CD14-positive monocyte (primary cell): ENCODE results near the gene FOXK2. TPM values are rescaled to one million over a fixed set of nuclear protein-coding genes. Genes with fewer than 3 reads are reported as not detected.

Source experiments
- DNase-seq, 3 donors: peaks; one replicate each; pipeline ENCODE4 v3.0.0-alpha.2; 2011 to 2022
- H2AFZ ChIP-seq: 2 replicates; pipeline ENCODE4 v1.6.0; 2012; ENCODE audit warnings: mild to moderate bottlenecking, low read depth, low read length, inconsistent platforms; ENCODE audit not compliant: insufficient read depth, poor library complexity, severe bottlenecking
- H3K27ac ChIP-seq, 2 donors: 1 replicate in 1 of 2; 2 replicates in 1 of 2; pipeline ENCODE4 v1.5.1; 2012 to 2013; ENCODE audit warnings: low read length in 2 of 2, control low read depth in 1 of 2, inconsistent platforms in 1 of 2, low read depth in 1 of 2, mild to moderate bottlenecking in 1 of 2
- H3K27me3 ChIP-seq, 2 donors: one replicate each; pipeline versions ENCODE4 v1.6.0 to v1.6.1; 2011 to 2013; ENCODE audit warnings: low read length in 2 of 2; ENCODE audit not compliant: control insufficient read depth in 2 of 2, insufficient read depth in 2 of 2
- H3K36me3 ChIP-seq, 2 donors: replicated peaks in 1 of 2; 1 replicate in 1 of 2; 2 replicates in 1 of 2; pipeline versions ENCODE4 v1.5.1 to v1.6.1; 2012 to 2013; ENCODE audit warnings: low read length in 2 of 2, control low read depth in 1 of 2, inconsistent platforms in 1 of 2, mild to moderate bottlenecking in 1 of 2; ENCODE audit not compliant: insufficient read depth in 2 of 2, control insufficient read depth in 1 of 2
- H3K4me1 ChIP-seq, 2 donors: 1 replicate in 1 of 2; 2 replicates in 1 of 2; pipeline versions ENCODE4 v1.5.1 to v1.6.1; 2012 to 2013; ENCODE audit warnings: low read length in 2 of 2, control low read depth in 1 of 2, inconsistent platforms in 1 of 2, mild to moderate bottlenecking in 1 of 2, moderate library complexity in 1 of 2; ENCODE audit not compliant: insufficient read depth in 2 of 2, control insufficient read depth in 1 of 2
- H3K4me2 ChIP-seq: replicated peaks from 2 replicates; pipeline ENCODE3; 2012; ENCODE audit warnings: low read length, moderate library complexity, mild to moderate bottlenecking; ENCODE audit not compliant: poor library complexity, severe bottlenecking; ENCODE audit errors: extremely low read depth
- H3K4me3 ChIP-seq, 3 experiments: fragments of 200-600 bp in 1 of 3; sonication (generic) in 1 of 3; replicated peaks in 1 of 3; 1 replicate in 2 of 3; 2 replicates in 1 of 3; pipeline ENCODE4 v1.5.1; 2011 to 2013; ENCODE audit warnings: low read length in 3 of 3, mild to moderate bottlenecking in 3 of 3, control low read depth in 2 of 3, low read depth in 2 of 3, inconsistent platforms in 1 of 3, moderate library complexity in 1 of 3
- H3K79me2 ChIP-seq: 2 replicates; pipeline ENCODE4 v1.6.0; 2012; ENCODE audit warnings: mild to moderate bottlenecking, control low read depth, inconsistent platforms, low read length, moderate library complexity; ENCODE audit not compliant: insufficient read depth
- H3K9ac ChIP-seq: 2 replicates; pipeline ENCODE4 v1.6.0; 2017; ENCODE audit warnings: low read length, mild to moderate bottlenecking; ENCODE audit not compliant: insufficient read depth, poor library complexity, severe bottlenecking
- H3K9me3 ChIP-seq, 2 donors: replicated peaks in 1 of 2; 1 replicate in 1 of 2; 2 replicates in 1 of 2; pipeline versions ENCODE4 v1.5.1 to v1.6.1; 2012 to 2013; ENCODE audit warnings: low read length in 2 of 2, control low read depth in 1 of 2; ENCODE audit not compliant: control insufficient read depth in 1 of 2, insufficient read depth in 1 of 2
- H4K20me1 ChIP-seq: 2 replicates; pipeline ENCODE4 v1.6.0; 2012; ENCODE audit warnings: mild to moderate bottlenecking, low read length, control low read depth, moderate library complexity; ENCODE audit not compliant: insufficient read depth
- H3K27ac Mint-ChIP-seq, 7 donors: one replicate each; pipeline ENCODE4 v1.8.0; 2020; ENCODE audit warnings: mild to moderate bottlenecking in 7 of 7, mixed read lengths in 7 of 7, moderate library complexity in 6 of 7, inconsistent platforms in 2 of 7
- H3K27me3 Mint-ChIP-seq, 3 donors: one replicate each; pipeline ENCODE4 v1.8.0; 2021 to 2022; ENCODE audit warnings: low read depth in 3 of 3, mild to moderate bottlenecking in 3 of 3, mixed read lengths in 3 of 3, moderate library complexity in 3 of 3, inconsistent platforms in 1 of 3
- H3K36me3 Mint-ChIP-seq, 2 donors: one replicate each; pipeline ENCODE4 v1.8.0; 2020; ENCODE audit warnings: mixed read lengths in 2 of 2, inconsistent platforms in 1 of 2, mild to moderate bottlenecking in 1 of 2
- H3K4me1 Mint-ChIP-seq: one replicate; pipeline ENCODE4 v1.8.0; 2020; ENCODE audit warnings: mild to moderate bottlenecking, mixed read lengths
- H3K4me3 Mint-ChIP-seq, 2 donors: one replicate each; pipeline ENCODE4 v1.8.0; 2020; ENCODE audit warnings: mild to moderate bottlenecking in 2 of 2, mixed read lengths in 2 of 2, moderate library complexity in 1 of 2
- H3K9me3 Mint-ChIP-seq, 7 donors: one replicate each; pipeline ENCODE4 v1.8.0; 2020 to 2022; ENCODE audit warnings: mixed read lengths in 7 of 7, mild to moderate bottlenecking in 6 of 7, moderate library complexity in 6 of 7, inconsistent platforms in 2 of 7
- WGBS: methylation state at CpG from one replicate; pipeline ENCODE4 v1.1.5; 2013; ENCODE audit warnings: missing lambda C conversion rate; ENCODE audit not compliant: insufficient coverage; 5-methylcytosine and 5-hydroxymethylcytosine counted together
- intact Hi-C, 2 donors: fragments of 100-400 bp; cut with micrococcal nuclease; formaldehyde crosslinking; loops; one replicate each; pipeline versions ENCODE4 v1.15.0 to v1.15.1; 2023
- polyA plus RNA-seq, 3 donors: library from polyadenylated mRNA; depleted of rRNA in 1 of 3; unstranded in 2 of 3; stranded (reverse) in 1 of 3; fragments of 300-500 nt in 2 of 3; fragments of >200 nt in 1 of 3; fragmentation: Illumina TruSeq in 2 of 3; gene quantifications; 1 replicate in 2 of 3; 2 replicates in 1 of 3; pipeline ENCODE4 v1.2.3, GENCODE V29; 2012 to 2021
- TF ChIP-seq, protein P1 (sequence below): fragments of 200-600 bp; IDR thresholded peaks from one replicate; pipeline ENCODE4 v1.8.0; 2022; ENCODE audit warnings: antibody characterized with exemption, mild to moderate bottlenecking

The FOXK2 gene
- polyA plus RNA-seq, 3 donors, result 3.5 to 18.4 (median 4.7) TPM

DNA sequence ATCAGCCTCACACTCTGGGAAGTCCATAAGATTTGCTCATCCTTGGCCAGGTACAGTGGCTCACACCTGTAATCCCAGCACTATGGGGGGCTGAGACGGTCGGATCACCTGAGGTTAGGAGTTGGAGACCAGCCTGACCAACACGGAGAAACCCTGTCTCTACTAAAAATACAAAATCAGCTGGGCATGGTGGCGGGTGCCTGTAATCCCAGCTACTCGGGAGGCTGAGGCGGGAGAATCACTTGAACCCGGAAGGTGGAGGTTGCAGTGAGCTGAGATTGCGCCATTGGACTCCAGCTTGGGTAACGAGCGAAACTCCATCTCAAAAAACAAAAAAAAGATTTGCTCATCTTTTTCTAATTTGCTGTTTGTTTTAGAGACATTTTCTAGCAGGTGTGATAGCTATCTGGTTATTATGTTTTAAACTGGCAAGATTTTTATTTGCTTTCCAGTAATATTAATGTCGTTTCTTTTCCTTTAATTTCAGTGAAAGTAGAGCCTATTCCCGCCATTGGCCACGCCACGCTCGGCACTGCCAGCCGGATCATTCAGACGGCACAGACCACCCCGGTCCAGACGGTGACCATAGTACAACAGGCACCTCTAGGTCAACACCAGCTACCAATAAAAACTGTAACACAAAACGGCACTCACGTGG lies 67.2 kb downstream of the FOXK2 start:
- Histone ChIP-seq H3K9ac (peak overlapping the region; percentile 1), H3K79me2 (no peaks in the 10 kb centered on the region), H2AFZ (no peak overlapping the region), H3K4me3 (no peak overlapping the region), H3K36me3 (peaks cover 24 to 59% of the 10 kb centered on the region in 2 donors), H3K4me1 (peaks cover 22 to 23% of the 10 kb centered on the region in 2 donors), H3K27ac (peak overlapping the region; percentile 33 to 61), H3K9me3 (no peaks in the 10 kb centered on the region), H3K4me2 (peak overlapping the region; percentile 35), H3K27me3 (no peaks in the 10 kb centered on the region), H4K20me1 (no peaks in the 10 kb centered on the region)
- TF ChIP-seq, protein P1, sequence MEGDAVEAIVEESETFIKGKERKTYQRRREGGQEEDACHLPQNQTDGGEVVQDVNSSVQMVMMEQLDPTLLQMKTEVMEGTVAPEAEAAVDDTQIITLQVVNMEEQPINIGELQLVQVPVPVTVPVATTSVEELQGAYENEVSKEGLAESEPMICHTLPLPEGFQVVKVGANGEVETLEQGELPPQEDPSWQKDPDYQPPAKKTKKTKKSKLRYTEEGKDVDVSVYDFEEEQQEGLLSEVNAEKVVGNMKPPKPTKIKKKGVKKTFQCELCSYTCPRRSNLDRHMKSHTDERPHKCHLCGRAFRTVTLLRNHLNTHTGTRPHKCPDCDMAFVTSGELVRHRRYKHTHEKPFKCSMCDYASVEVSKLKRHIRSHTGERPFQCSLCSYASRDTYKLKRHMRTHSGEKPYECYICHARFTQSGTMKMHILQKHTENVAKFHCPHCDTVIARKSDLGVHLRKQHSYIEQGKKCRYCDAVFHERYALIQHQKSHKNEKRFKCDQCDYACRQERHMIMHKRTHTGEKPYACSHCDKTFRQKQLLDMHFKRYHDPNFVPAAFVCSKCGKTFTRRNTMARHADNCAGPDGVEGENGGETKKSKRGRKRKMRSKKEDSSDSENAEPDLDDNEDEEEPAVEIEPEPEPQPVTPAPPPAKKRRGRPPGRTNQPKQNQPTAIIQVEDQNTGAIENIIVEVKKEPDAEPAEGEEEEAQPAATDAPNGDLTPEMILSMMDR, result no peak
- H3K4me3 Mint-ChIP-seq, result peak overlapping the region; percentile 27 to 28
- intact Hi-C loops, result no loop called here
- H3K9me3 Mint-ChIP-seq, result no peaks in the 10 kb centered on the region
- H3K27ac Mint-ChIP-seq, result peak overlapping the region; percentile 73 to 90 (median 84)
- H3K27me3 Mint-ChIP-seq, result peaks cover 0 to 2% (median 1%) of the 10 kb centered on the region in 3 donors
- 86% methylated on average over 11 of the region's 21 CpGs for WGBS
- H3K4me1 Mint-ChIP-seq, result peaks cover 26% of the 10 kb centered on the region
- no peak for DNase-seq
- H3K36me3 Mint-ChIP-seq, result peaks cover 59 to 70% of the 10 kb centered on the region in 2 donors

DNA sequence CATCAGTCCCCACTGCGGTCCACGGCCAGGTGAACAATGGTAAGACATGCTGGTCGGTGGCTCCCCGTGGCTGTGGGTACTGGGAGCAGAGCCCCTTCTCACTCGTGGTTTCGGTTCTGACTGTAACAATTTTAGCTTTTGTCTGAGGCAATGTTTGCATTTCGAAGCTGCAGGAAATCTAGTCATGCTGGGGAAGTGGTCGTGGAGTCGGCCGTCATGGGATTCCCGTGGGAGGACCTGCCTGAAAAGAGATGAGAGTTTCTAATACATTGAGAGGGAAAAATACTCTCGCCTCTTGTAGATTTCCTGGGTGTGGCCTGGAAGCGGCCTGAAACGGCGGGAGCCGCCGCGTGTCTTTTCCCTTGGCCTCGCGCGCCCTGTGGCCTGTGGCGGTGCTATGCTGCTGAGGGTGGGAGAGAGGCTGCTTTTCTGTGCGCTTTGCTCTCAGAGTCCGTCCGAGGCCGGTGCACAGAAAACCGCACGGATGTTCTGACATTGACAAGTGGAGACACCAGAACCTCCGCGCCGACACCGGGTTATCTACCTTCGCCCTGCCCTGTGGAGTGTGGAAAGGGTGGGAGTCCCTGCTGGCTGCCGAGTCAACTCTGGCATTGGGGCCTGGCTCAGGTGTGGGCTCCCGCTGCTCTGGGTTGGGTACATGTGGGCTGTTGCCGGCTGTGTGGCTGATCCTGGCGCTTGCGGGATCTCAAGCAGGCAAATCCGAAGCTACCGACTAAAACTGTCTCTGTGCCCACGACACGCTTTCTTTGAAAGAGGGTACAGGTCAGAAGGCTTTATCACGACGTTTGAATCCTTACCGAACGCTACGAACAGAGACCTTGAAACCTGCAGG lies 67.9 kb downstream of the FOXK2 start:
- Histone ChIP-seq H3K27me3 (no peaks in the 10 kb centered on the region), H3K4me2 (peak overlapping the region; percentile 35), H3K4me1 (peaks cover 29 to 30% of the 10 kb centered on the region in 2 donors), H3K27ac (peak overlapping the region; percentile 33 to 61), H3K36me3 (peaks cover 19 to 51% of the 10 kb centered on the region in 2 donors), H3K4me3 (no peak overlapping the region), H2AFZ (no peak overlapping the region), H3K79me2 (no peaks in the 10 kb centered on the region), H3K9ac (peak overlapping the region; percentile 1), H3K9me3 (no peaks in the 10 kb centered on the region), H4K20me1 (no peaks in the 10 kb centered on the region)
- H3K36me3 Mint-ChIP-seq, result peaks cover 51 to 64% of the 10 kb centered on the region in 2 donors
- TF ChIP-seq, protein P1, result no peak
- peak overlapping the region; percentile 27 to 55 for H3K4me3 Mint-ChIP-seq
- peaks cover 0 to 3% (median 1%) of the 10 kb centered on the region in 3 donors for H3K27me3 Mint-ChIP-seq
- H3K27ac Mint-ChIP-seq, result peak overlapping the region; percentile 73 to 90 (median 84)
- WGBS, result 66% methylated on average over 34 of the region's 47 CpGs
- peak; percentile 37 to 71 (median 40) for DNase-seq
- H3K4me1 Mint-ChIP-seq, result peaks cover 31% of the 10 kb centered on the region
- intact Hi-C loops, result no loop called here
- no peaks in the 10 kb centered on the region for H3K9me3 Mint-ChIP-seq
